GM23338 (cell line): ENCODE results near the gene DOCK4.

Source experiments
- CREB1 ChIP-seq: fragments of 250-450 bp; sonication (Bioruptor Pico); IDR thresholded peaks from 2 replicates; pipeline ENCODE4 v1.5.0; 2020; ENCODE audit warnings: low read depth, mild to moderate bottlenecking, moderate library complexity
- CTCF ChIP-seq, 2 experiments: fragments of 200-600 bp in 1 of 2; sonication (generic) in 1 of 2; conservative IDR thresholded peaks; 2 replicates each; pipeline versions ENCODE4 v1.5.1 to v1.6.1; 2016 to 2017; ENCODE audit warnings: antibody characterized with exemption in 2 of 2, low read depth in 2 of 2, mild to moderate bottlenecking in 2 of 2, moderate library complexity in 1 of 2
- ETS1 ChIP-seq: IDR thresholded peaks from 2 replicates; pipeline ENCODE4 v1.6.1; 2016; ENCODE audit warnings: antibody characterized with exemption
- EZH2 ChIP-seq: fragments of 200-600 bp; sonication (generic); IDR thresholded peaks from one replicate; pipeline ENCODE4 v1.8.0; 2017; ENCODE audit warnings: antibody characterized with exemption, mild to moderate bottlenecking, low read depth; ENCODE audit not compliant: unreplicated experiment
- EZH2phosphoT487 ChIP-seq: fragments of 200-600 bp; sonication (generic); IDR thresholded peaks from one replicate; pipeline ENCODE4 v1.8.1; 2018; ENCODE audit warnings: antibody characterized with exemption; ENCODE audit not compliant: unreplicated experiment
- POLR2AphosphoS5 ChIP-seq: IDR thresholded peaks from 2 replicates; pipeline ENCODE4 v1.6.1; 2016; ENCODE audit warnings: antibody characterized with exemption, low read depth
- REST ChIP-seq: IDR thresholded peaks from one replicate; pipeline ENCODE4 v1.6.1; 2018; ENCODE audit warnings: antibody characterized with exemption; ENCODE audit not compliant: unreplicated experiment
- STAT1 ChIP-seq: IDR thresholded peaks from one replicate; pipeline ENCODE4 v1.6.1; 2016; ENCODE audit warnings: antibody characterized with exemption; ENCODE audit not compliant: unreplicated experiment
- ZNF114 ChIP-seq: fragments of 250-450 bp; sonication (Bioruptor Pico); IDR thresholded peaks from 2 replicates; pipeline ENCODE4 v1.5.0; 2020; ENCODE audit warnings: mild to moderate bottlenecking, moderate library complexity
- ZNF331 ChIP-seq: fragments of 250-450 bp; sonication (Bioruptor Pico); IDR thresholded peaks from 2 replicates; pipeline ENCODE4 v1.5.0; 2020; ENCODE audit warnings: low read depth, mild to moderate bottlenecking, moderate library complexity

GRCh38 chr7:111732923-111733322, 473.3 kb downstream of the DOCK4 start:
- TF ChIP-seq CTCF (conservative IDR thresholded peaks at IDR 0.05; ENCODE audit: low read depth in 2 of 2) (no peak), CREB1 (no peak), EZH2 (no peak), POLR2AphosphoS5 (no peak), EZH2phosphoT487 (no peak), ZNF114 (CRISPR knock-in tag) (no peak), REST (no peak), ZNF331 (CRISPR knock-in tag) (no peak), ETS1 (no peak), STAT1 (no peak)
